ENCODE data around the gene SPATA3.

GRCh38 chr2:231015926-231016325, 20.0 kb downstream of the SPATA3 start:
- TF ChIP-seq YY1 (IDR thresholded peaks at IDR 0.05; ENCODE audit: low read depth) (no peak), EP300 (IDR thresholded peaks at IDR 0.05; ENCODE audit: borderline replicate concordance) (no peak), NFIC (IDR thresholded peaks at IDR 0.05) (no peak), TAF1 (IDR thresholded peaks at IDR 0.05; ENCODE audit: low read depth) (no peak), REST (IDR thresholded peaks at IDR 0.05; ENCODE audit: low read depth) (no peak), ZBTB7A (IDR thresholded peaks at IDR 0.05; ENCODE audit: low read depth) (no peak)
